OCI-LY1 (cell line): ENCODE results near the gene ITIH4.

Experiments used
- EZH2 ChIP-seq: fragments of 200-600 bp; sonication (generic), shearing (Covaris generic); IDR thresholded peaks from 2 replicates; pipeline ENCODE4 v1.8.0; 2017; ENCODE audit warnings: borderline replicate concordance, mixed run types, mild to moderate bottlenecking, antibody characterized with exemption, low read length, moderate library complexity, mixed read lengths
- TF ChIP-seq, protein P1 (sequence below): fragments of 200-600 bp; sonication (generic), shearing (Covaris generic); IDR thresholded peaks from 2 replicates; pipeline ENCODE4 v1.5.1; 2017; ENCODE audit warnings: mild to moderate bottlenecking, antibody characterized with exemption, low read length, moderate library complexity, mixed read lengths

DNA sequence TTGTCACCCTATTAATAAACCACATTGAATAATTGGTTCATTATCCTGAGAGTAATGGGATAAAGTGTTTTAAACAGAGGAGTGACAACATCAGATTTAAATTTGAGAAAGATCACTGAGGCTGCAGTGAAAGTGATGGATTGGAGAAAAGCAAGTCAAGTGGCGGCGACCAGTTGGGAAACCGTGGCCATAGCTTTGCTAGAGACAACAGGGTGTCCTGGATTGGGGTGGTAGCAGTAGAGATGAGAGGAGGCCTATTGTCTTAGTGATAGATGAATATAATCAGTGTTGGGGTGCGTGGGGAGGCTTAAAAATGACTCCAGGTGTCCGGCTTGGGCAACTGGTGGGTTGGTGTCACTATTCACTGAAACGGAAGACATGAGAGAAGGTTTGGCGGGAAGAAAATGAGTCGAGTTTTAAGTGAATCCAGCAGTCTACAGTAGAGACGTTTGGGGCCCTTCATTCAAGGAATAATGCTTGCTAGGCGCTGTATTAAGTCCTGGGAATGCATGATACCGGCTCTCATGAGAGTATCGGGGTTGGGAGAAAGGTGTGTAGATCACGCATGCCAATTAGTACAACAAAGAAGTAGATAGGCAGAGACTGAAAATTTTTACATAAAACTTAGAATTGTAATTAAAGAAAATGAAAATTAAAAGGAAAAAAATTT, 60.6 kb downstream of the ITIH4 start:
- TF ChIP-seq, protein P1, sequence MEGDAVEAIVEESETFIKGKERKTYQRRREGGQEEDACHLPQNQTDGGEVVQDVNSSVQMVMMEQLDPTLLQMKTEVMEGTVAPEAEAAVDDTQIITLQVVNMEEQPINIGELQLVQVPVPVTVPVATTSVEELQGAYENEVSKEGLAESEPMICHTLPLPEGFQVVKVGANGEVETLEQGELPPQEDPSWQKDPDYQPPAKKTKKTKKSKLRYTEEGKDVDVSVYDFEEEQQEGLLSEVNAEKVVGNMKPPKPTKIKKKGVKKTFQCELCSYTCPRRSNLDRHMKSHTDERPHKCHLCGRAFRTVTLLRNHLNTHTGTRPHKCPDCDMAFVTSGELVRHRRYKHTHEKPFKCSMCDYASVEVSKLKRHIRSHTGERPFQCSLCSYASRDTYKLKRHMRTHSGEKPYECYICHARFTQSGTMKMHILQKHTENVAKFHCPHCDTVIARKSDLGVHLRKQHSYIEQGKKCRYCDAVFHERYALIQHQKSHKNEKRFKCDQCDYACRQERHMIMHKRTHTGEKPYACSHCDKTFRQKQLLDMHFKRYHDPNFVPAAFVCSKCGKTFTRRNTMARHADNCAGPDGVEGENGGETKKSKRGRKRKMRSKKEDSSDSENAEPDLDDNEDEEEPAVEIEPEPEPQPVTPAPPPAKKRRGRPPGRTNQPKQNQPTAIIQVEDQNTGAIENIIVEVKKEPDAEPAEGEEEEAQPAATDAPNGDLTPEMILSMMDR: no peak
- no peak for TF ChIP-seq EZH2
